PC-3 (cell line): ENCODE measurements around the gene AQP9. TPM values are rescaled to one million over a fixed set of nuclear protein-coding genes. Genes with fewer than 3 reads are reported as not detected.
A peak's percentile ranks its signal among the peaks of the same experiment; 100 is the strongest.

ENCODE experiments used
- ATAC-seq: fragments of 200-7000 bp; cut with Tn5 transposase; 2 replicates; pipeline ENCODE4 v1.9.1; 2020; ENCODE audit warnings: mild to moderate bottlenecking, moderate library complexity
- BruUV-seq: library from RNA; stranded (reverse); fragments of 400-500 nt; replicated peaks from 2 replicates; lab custom pipeline; 2021; lab: Mats Ljungman, UMichigan
- CTCF ChIA-PET: fragments of 300-600 bp; sonication (Branson Sonifier 250); formaldehyde crosslinking; loops from one replicate; lab custom pipeline; 2022; ENCODE audit warnings: antibody characterized with exemption; lab: Charles Lee
- POLR2A ChIA-PET: fragments of 300-600 bp; sonication (Branson Sonifier 250); formaldehyde crosslinking; loops from one replicate; lab custom pipeline; 2022; ENCODE audit warnings: antibody characterized with exemption; ENCODE audit not compliant: unreplicated experiment; lab: Charles Lee
- DNase-seq: peaks from one replicate; pipeline ENCODE4 v3.0.0-alpha.2; 2015
- H2AFZ ChIP-seq: fragments of 300-600 bp; sonication (generic); 2 replicates; pipeline ENCODE4 v1.6.0; 2016; ENCODE audit warnings: antibody characterized with exemption, low read length
- H3F3A ChIP-seq: fragments of 300-600 bp; sonication (generic); one replicate; pipeline ENCODE4 v1.6.0; 2017; ENCODE audit warnings: antibody characterized with exemption, low read length, control low read depth, mild to moderate bottlenecking; ENCODE audit not compliant: unreplicated experiment
- H3K27ac ChIP-seq: fragments of 300-600 bp; sonication (generic); 2 replicates; pipeline ENCODE4 v1.5.1; 2016; ENCODE audit warnings: mild to moderate bottlenecking, low read length
- H3K27me3 ChIP-seq: fragments of 300-600 bp; sonication (generic); 2 replicates; pipeline ENCODE4 v1.6.1; 2016; ENCODE audit warnings: low read length, mixed read lengths
- H3K36me3 ChIP-seq: fragments of 300-600 bp; sonication (generic); 2 replicates; pipeline ENCODE4 v1.6.1; 2016; ENCODE audit warnings: low read depth, mixed run types, low read length, mixed read lengths
- H3K4me1 ChIP-seq: fragments of 300-600 bp; sonication (generic); 2 replicates; pipeline ENCODE4 v1.5.1; 2016; ENCODE audit warnings: low read length; ENCODE audit not compliant: insufficient read depth
- H3K4me2 ChIP-seq: fragments of 300-600 bp; sonication (generic); 2 replicates; pipeline ENCODE4 v1.6.0; 2016; ENCODE audit warnings: low read length
- H3K4me3 ChIP-seq: fragments of 300-600 bp; sonication (generic); 2 replicates; pipeline ENCODE4 v1.5.1; 2016; ENCODE audit warnings: mild to moderate bottlenecking, low read length, mixed read lengths
- H3K79me2 ChIP-seq: fragments of 300-600 bp; sonication (generic); 2 replicates; pipeline ENCODE4 v1.6.1; 2017; ENCODE audit warnings: low read length, mixed read lengths
- H3K9ac ChIP-seq: fragments of 300-600 bp; sonication (generic); 2 replicates; pipeline ENCODE4 v1.6.0; 2016; ENCODE audit warnings: mild to moderate bottlenecking, low read length
- H3K9me2 ChIP-seq: fragments of 300-600 bp; sonication (generic); replicated peaks from 2 replicates; pipeline ENCODE4 v1.6.1; 2016; ENCODE audit warnings: mixed run types, low read length, mixed read lengths
- H3K9me3 ChIP-seq: fragments of 300-600 bp; sonication (generic); 2 replicates; pipeline ENCODE4 v1.6.1; 2016; ENCODE audit warnings: low read length, mixed read lengths
- H4K20me1 ChIP-seq: fragments of 300-600 bp; sonication (generic); 2 replicates; pipeline ENCODE4 v1.6.1; 2016; ENCODE audit warnings: low read length, mixed read lengths
- EZH2 ChIP-seq: fragments of 300-600 bp; sonication (generic); IDR thresholded peaks from one replicate; pipeline ENCODE4 v1.6.1; 2017; ENCODE audit warnings: antibody characterized with exemption, mild to moderate bottlenecking, low read length; ENCODE audit not compliant: unreplicated experiment
- EZH2phosphoT487 ChIP-seq: fragments of 300-600 bp; sonication (generic); IDR thresholded peaks from 2 replicates; pipeline ENCODE4 v1.6.1; 2018; ENCODE audit warnings: mild to moderate bottlenecking, antibody characterized with exemption, low read length, borderline replicate concordance
- intact Hi-C: fragments of 100-400 bp; cut with micrococcal nuclease; formaldehyde crosslinking; loops from 2 replicates; pipeline ENCODE4 v1.9.0; 2023
- total RNA-seq: library from RNA; depleted of rRNA; stranded (reverse); fragments of >200 nt; gene quantifications from 2 replicates; pipeline ENCODE4 v1.2.3, GENCODE V29; 2014
- TF ChIP-seq, protein P1 (sequence below): fragments of 300-600 bp; sonication (generic); conservative IDR thresholded peaks from 2 replicates; pipeline ENCODE4 v1.5.1; 2017; ENCODE audit warnings: antibody characterized with exemption, low read depth, mild to moderate bottlenecking, low read length

Gene AQP9
- total RNA-seq, 1 experiment from 2014 or later = not detected

DNA sequence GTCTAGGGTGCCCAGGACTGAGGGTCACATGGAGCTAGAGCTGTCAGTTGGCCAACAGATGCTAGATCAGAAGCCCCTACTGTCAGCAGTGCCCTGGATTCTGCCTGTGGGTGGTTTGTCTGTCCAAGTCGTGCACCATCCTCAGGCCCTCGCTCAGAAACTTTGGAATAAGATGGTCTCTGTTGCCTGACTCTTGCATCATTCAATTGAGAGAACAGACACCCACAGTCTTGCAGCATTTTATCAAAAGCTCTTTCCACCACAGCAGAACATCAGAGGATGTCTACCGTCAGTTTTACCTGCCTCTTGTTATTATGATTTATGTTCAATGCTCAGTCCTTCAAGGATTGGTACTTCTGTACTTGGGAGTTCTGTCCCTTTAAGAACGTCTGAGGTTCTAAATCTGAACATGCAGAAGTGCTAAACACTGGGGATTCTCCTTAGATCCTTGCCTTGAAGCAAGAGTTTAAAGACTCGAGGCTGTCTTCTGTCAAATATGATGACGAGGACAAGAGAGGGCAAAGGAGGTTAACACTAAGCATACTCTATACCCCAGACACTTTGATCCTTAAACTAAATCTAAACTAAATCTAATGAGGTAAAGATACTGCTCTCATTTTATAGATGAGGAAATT lies 4.8 kb downstream of the AQP9 start:
- H3K36me3 ChIP-seq = no peaks in the 10 kb centered on the region
- intact Hi-C loops = no loop called here
- H3K9me2 ChIP-seq = no peaks in the 10 kb centered on the region
- DNase-seq (no peak), ATAC-seq (no peak)
- H4K20me1 ChIP-seq = no peaks in the 10 kb centered on the region
- H3K4me2 ChIP-seq = no peak overlapping the region
- no peak overlapping the region for H3K4me3 ChIP-seq
- H3K27ac ChIP-seq = no peak overlapping the region
- H3K27me3 ChIP-seq = no peaks in the 10 kb centered on the region
- no peaks in the 10 kb centered on the region for H3K79me2 ChIP-seq
- no peak overlapping the region for H2AFZ ChIP-seq
- no peak overlapping the region for H3K9ac ChIP-seq
- H3F3A ChIP-seq = no peaks in the 10 kb centered on the region
- ChIA-PET CTCF (no interaction called here), POLR2A (no interaction called here)
- H3K4me1 ChIP-seq = peaks cover 12% of the 10 kb centered on the region
- no peaks in the 10 kb centered on the region for H3K9me3 ChIP-seq
- BruUV-seq = no TSS peak
- no peak for TF ChIP-seq EZH2phosphoT487
- TF ChIP-seq, protein P1, sequence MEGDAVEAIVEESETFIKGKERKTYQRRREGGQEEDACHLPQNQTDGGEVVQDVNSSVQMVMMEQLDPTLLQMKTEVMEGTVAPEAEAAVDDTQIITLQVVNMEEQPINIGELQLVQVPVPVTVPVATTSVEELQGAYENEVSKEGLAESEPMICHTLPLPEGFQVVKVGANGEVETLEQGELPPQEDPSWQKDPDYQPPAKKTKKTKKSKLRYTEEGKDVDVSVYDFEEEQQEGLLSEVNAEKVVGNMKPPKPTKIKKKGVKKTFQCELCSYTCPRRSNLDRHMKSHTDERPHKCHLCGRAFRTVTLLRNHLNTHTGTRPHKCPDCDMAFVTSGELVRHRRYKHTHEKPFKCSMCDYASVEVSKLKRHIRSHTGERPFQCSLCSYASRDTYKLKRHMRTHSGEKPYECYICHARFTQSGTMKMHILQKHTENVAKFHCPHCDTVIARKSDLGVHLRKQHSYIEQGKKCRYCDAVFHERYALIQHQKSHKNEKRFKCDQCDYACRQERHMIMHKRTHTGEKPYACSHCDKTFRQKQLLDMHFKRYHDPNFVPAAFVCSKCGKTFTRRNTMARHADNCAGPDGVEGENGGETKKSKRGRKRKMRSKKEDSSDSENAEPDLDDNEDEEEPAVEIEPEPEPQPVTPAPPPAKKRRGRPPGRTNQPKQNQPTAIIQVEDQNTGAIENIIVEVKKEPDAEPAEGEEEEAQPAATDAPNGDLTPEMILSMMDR = no peak
- TF ChIP-seq EZH2 = no peak

DNA sequence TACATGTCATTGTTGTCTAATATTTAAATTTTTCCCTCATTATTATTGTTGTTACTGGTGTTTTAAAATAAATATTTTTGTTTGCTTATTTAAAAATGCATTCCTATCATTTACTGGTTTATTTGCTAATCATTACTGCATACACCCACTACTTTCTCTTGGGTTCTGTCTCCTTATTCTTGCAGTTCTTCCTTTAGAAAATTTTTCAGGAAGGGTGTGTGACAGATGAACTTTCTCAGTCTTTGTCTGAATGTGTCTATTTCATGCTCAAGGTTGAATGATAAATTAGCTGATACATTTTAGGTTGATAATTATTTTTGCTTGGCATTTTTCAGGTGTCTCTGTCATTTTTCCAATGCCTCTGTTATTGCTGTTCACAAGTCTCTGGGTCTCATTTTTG lies 7.4 kb downstream of the AQP9 start:
- no peak for DNase-seq
- intact Hi-C loops = no loop called here
- CTCF ChIA-PET = no interaction called here

DNA sequence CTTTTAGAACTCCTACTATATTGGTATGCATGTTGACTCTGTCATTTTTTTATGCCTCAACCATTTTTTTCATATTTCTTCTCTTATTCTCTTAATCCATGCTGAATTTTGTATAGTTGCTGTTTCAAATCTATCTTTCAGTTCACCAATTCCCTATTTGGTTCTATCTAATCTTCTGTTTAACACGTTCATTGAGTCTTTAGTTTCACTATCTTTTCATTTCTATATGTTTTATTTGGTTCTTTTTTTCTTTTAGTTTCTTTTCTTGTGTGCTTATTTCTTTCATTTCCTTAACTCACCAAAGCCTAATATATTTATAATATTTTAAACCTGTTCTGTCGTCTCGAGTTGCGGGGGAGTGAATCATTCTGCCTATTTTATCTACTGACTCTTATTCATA lies 8.0 kb downstream of the AQP9 start:
- DNase-seq (no peak), ATAC-seq (no peak)
- Histone ChIP-seq H3K9ac (no peak overlapping the region; the same call in 1 of the 2 replicates), H3K4me3 (no peak overlapping the region), H3K4me1 (peaks cover 12% of the 10 kb centered on the region), H3F3A (no peaks in the 10 kb centered on the region), H4K20me1 (no peaks in the 10 kb centered on the region), H3K9me3 (no peaks in the 10 kb centered on the region), H3K4me2 (0 out of 2 replicates have a peak overlapping the region, but pooled peaks have one; percentile 31), H3K9me2 (no peaks in the 10 kb centered on the region), H3K27me3 (no peaks in the 10 kb centered on the region), H3K79me2 (no peaks in the 10 kb centered on the region), H3K36me3 (no peaks in the 10 kb centered on the region), H3K27ac (no peak overlapping the region), H2AFZ (no peak overlapping the region)
- TF ChIP-seq EZH2 = no peak
- no peak for TF ChIP-seq EZH2phosphoT487
- TF ChIP-seq, protein P1 = no peak
- POLR2A ChIA-PET = no interaction called here
- intact Hi-C loops = no loop called here
- no TSS peak for BruUV-seq
- CTCF ChIA-PET = no interaction called here

More for the DNA sequence above, 7.4 kb downstream of the AQP9 start:
- Histone ChIP-seq H3K4me2 (no peak overlapping the region), H3K4me1 (peaks cover 12% of the 10 kb centered on the region), H3K9ac (no peak overlapping the region), H3K9me2 (no peaks in the 10 kb centered on the region), H3K36me3 (no peaks in the 10 kb centered on the region), H3K27me3 (no peaks in the 10 kb centered on the region), H3K4me3 (no peak overlapping the region), H3F3A (no peaks in the 10 kb centered on the region), H4K20me1 (no peaks in the 10 kb centered on the region), H2AFZ (no peak overlapping the region), H3K9me3 (no peaks in the 10 kb centered on the region), H3K79me2 (no peaks in the 10 kb centered on the region), H3K27ac (no peak overlapping the region)
- TF ChIP-seq, protein P1 = no peak
- no peak for TF ChIP-seq EZH2phosphoT487
- TF ChIP-seq EZH2 = no peak
- no TSS peak for BruUV-seq
- no peak for ATAC-seq
- POLR2A ChIA-PET = no interaction called here
